OCI-LY7 (cell line): Measurements from ENCODE around the gene LINGO3. TPM values are rescaled to one million over a fixed set of nuclear protein-coding genes. Genes with fewer than 3 reads are reported as not detected.

Experiments
- BruUV-seq: library from RNA; stranded (reverse); fragments of 400-500 nt; replicated peaks from 2 replicates; lab custom pipeline; 2021; lab: Mats Ljungman, UMichigan
- CTCF ChIA-PET: fragments of 300-600 bp; sonication (Branson Sonifier 250); formaldehyde crosslinking; loops from one replicate; lab custom pipeline; 2022; ENCODE audit warnings: antibody characterized with exemption; ENCODE audit not compliant: unreplicated experiment; lab: Charles Lee
- POLR2A ChIA-PET: fragments of 300-600 bp; sonication (Branson Sonifier 250); formaldehyde crosslinking; loops from one replicate; lab custom pipeline; 2022; ENCODE audit warnings: antibody characterized with exemption; lab: Charles Lee
- DNase-seq: peaks from one replicate; pipeline ENCODE4 v3.0.0-alpha.2; 2015; ENCODE audit warnings: low spot score
- H2AFZ ChIP-seq: fragments of 200-600 bp; sonication (generic), shearing (Covaris generic); 2 replicates; pipeline ENCODE4 v1.6.1; 2014; ENCODE audit warnings: mild to moderate bottlenecking, antibody characterized with exemption, low read length, moderate library complexity
- H3K27ac ChIP-seq: fragments of 200-600 bp; sonication (generic); 2 replicates; pipeline ENCODE4 v1.5.1; 2014; ENCODE audit warnings: mixed run types, low read depth, mild to moderate bottlenecking, moderate library complexity, low read length, inconsistent platforms; ENCODE audit not compliant: poor library complexity, severe bottlenecking
- H3K36me3 ChIP-seq: fragments of 200-600 bp; sonication (generic); 2 replicates; pipeline ENCODE4 v1.6.1; 2014; ENCODE audit warnings: mild to moderate bottlenecking, antibody characterized with exemption, low read length, moderate library complexity, mixed read lengths; ENCODE audit not compliant: insufficient read depth
- H3K4me1 ChIP-seq: fragments of 200-600 bp; sonication (generic); 2 replicates; pipeline ENCODE4 v1.5.1; 2014; ENCODE audit warnings: mild to moderate bottlenecking, low read length; ENCODE audit not compliant: insufficient read depth, poor library complexity, severe bottlenecking
- H3K4me2 ChIP-seq: fragments of 200-600 bp; sonication (generic); 2 replicates; pipeline ENCODE4 v1.6.1; 2014; ENCODE audit warnings: mild to moderate bottlenecking, low read length
- H3K4me3 ChIP-seq: fragments of 200-600 bp; sonication (generic); 2 replicates; pipeline ENCODE4 v1.5.1; 2014; ENCODE audit warnings: mild to moderate bottlenecking, low read depth, low read length; ENCODE audit not compliant: poor library complexity, severe bottlenecking
- H3K79me2 ChIP-seq: fragments of 200-600 bp; sonication (generic); 2 replicates; pipeline ENCODE4 v1.6.1; 2016; ENCODE audit warnings: low read depth, mild to moderate bottlenecking, low read length, moderate library complexity, mixed read lengths; ENCODE audit not compliant: insufficient read depth
- H3K9me2 ChIP-seq: fragments of 200-600 bp; sonication (generic); 2 replicates; pipeline ENCODE4 v1.6.1; 2016; ENCODE audit warnings: mild to moderate bottlenecking, low read length, mixed read lengths; ENCODE audit not compliant: insufficient read depth
- H3K9me3 ChIP-seq: fragments of 200-600 bp; sonication (generic); 2 replicates; pipeline ENCODE4 v1.6.1; 2014; ENCODE audit warnings: mild to moderate bottlenecking, mixed run types, low read length, mixed read lengths
- H4K20me1 ChIP-seq: fragments of 200-600 bp; sonication (generic); 2 replicates; pipeline ENCODE4 v1.6.1; 2014; ENCODE audit warnings: mild to moderate bottlenecking, antibody characterized with exemption, low read length, moderate library complexity, mixed read lengths; ENCODE audit not compliant: insufficient read depth
- EZH2phosphoT487 ChIP-seq: fragments of 200-600 bp; sonication (generic); IDR thresholded peaks from 2 replicates; pipeline ENCODE4 v1.6.1; 2018; ENCODE audit warnings: low read depth, borderline replicate concordance, mild to moderate bottlenecking, mixed run types, antibody characterized with exemption, low read length, moderate library complexity, mixed read lengths
- intact Hi-C: fragments of 100-400 bp; cut with micrococcal nuclease; formaldehyde crosslinking; loops from one replicate; pipeline ENCODE4 v1.10.0; 2022; ENCODE audit not compliant: unreplicated experiment
- total RNA-seq, 2 experiments: library from RNA; depleted of rRNA in 1 of 2; stranded (reverse); fragments of >200 nt in 1 of 2; shearing (Covaris generic) in 1 of 2; gene quantifications; 2 replicates each; pipeline ENCODE4 v1.2.3, GENCODE V29; 2014 to 2022
- TF ChIP-seq, protein P1 (sequence below): fragments of 200-600 bp; sonication (generic); conservative IDR thresholded peaks from 2 replicates; pipeline ENCODE4 v1.5.1; 2014; ENCODE audit warnings: mild to moderate bottlenecking, antibody characterized with exemption, low read length, moderate library complexity, mixed read lengths

Gene LINGO3
- total RNA-seq, 2 experiments from 2014 or later = 0.13 to 0.38 TPM

DNA sequence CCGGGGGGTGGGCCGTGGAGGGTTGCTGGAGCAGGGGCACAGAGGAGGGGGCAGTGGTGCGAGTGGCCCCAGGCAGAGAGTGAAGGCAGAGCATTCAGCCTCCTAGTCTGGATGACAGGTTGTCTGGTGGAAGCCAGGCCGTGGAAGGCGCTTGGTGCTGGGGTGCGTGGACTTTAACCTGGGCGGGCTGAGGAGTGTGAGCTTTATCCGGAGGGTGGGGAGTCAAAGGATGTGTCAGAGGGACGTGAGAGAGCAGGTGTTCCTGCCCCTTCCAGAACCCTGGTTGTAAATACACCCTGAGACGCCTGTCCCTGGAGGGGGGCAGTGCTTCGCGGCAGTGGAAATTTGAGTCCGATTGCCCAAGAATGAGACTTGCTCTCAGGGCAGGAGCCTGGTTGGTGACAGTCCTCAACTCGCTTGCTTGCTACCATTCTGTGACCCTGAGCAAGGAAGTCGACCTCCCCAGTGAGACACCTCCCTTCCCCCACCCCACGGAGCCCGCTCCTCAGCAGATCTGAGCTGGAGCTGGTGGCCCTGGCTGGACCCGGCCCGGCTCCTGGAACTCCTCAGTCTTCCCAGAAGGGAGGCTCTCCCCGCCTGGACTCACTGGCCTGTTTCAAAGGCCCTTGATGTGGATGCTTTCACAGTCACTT is 22.8 kb upstream of the LINGO3 start:
- CTCF ChIA-PET = no interaction called here
- peaks cover 39% of the 10 kb centered on the region for H3K36me3 ChIP-seq
- peaks cover 78% of the 10 kb centered on the region for H3K79me2 ChIP-seq
- POLR2A ChIA-PET = no interaction called here
- H3K4me2 ChIP-seq = peak overlapping the region; percentile 95
- peak overlapping the region; percentile 94 for H3K27ac ChIP-seq
- DNase-seq = no peak
- intact Hi-C loops = loop anchor here (5.0 kb wide), 1 partner anchor 297 kb away; no protein-coding TSS in a partner anchor
- TF ChIP-seq, protein P1, sequence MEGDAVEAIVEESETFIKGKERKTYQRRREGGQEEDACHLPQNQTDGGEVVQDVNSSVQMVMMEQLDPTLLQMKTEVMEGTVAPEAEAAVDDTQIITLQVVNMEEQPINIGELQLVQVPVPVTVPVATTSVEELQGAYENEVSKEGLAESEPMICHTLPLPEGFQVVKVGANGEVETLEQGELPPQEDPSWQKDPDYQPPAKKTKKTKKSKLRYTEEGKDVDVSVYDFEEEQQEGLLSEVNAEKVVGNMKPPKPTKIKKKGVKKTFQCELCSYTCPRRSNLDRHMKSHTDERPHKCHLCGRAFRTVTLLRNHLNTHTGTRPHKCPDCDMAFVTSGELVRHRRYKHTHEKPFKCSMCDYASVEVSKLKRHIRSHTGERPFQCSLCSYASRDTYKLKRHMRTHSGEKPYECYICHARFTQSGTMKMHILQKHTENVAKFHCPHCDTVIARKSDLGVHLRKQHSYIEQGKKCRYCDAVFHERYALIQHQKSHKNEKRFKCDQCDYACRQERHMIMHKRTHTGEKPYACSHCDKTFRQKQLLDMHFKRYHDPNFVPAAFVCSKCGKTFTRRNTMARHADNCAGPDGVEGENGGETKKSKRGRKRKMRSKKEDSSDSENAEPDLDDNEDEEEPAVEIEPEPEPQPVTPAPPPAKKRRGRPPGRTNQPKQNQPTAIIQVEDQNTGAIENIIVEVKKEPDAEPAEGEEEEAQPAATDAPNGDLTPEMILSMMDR = no peak
- no peak for TF ChIP-seq EZH2phosphoT487
- H3K9me2 ChIP-seq = no peaks in the 10 kb centered on the region
- no peak overlapping the region for H2AFZ ChIP-seq
- BruUV-seq = no TSS peak
- no peaks in the 10 kb centered on the region; the same call in 1 of the 2 replicates for H4K20me1 ChIP-seq
- peaks cover 5% of the 10 kb centered on the region; the same call in 1 of the 2 replicates for H3K9me3 ChIP-seq
- H3K4me1 ChIP-seq = peaks cover 66% of the 10 kb centered on the region
- peak overlapping the region; percentile 55 for H3K4me3 ChIP-seq

DNA sequence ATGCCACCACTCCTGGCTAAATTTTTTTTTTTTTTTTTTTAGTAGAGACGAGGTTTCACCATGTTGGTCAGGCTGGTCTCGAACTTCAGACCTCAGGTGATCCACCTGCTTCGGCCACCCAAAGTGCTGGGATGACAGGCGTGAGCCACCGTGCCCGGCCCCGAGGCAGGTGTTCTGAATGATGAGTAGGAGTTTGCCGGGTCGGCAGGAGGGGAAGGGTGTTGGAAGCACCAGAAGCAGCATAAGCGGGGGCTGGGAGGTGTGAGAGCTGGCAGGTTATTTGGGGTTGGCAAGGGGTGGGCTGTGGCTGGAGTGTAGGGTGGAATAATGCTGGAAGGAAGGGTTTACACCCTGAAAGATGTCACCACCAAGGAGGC is 22.3 kb upstream of the LINGO3 start:
- intact Hi-C loops = loop anchor here (5.0 kb wide), 1 partner anchor 297 kb away; no protein-coding TSS in a partner anchor
- no peak for DNase-seq
- H3K4me2 ChIP-seq = peak overlapping the region; percentile 95
- ChIA-PET POLR2A (no interaction called here), CTCF (no interaction called here)
- H4K20me1 ChIP-seq = no peaks in the 10 kb centered on the region; the same call in 1 of the 2 replicates
- TF ChIP-seq, protein P1 = no peak
- no peak for TF ChIP-seq EZH2phosphoT487
- H3K4me1 ChIP-seq = peaks cover 71% of the 10 kb centered on the region
- BruUV-seq = no TSS peak
- peak overlapping the region; percentile 6 for H3K4me3 ChIP-seq
- H3K9me2 ChIP-seq = no peaks in the 10 kb centered on the region
- H2AFZ ChIP-seq = no peak overlapping the region
- H3K27ac ChIP-seq = no peak overlapping the region
- peaks cover 5% of the 10 kb centered on the region; the same call in 1 of the 2 replicates for H3K9me3 ChIP-seq
- H3K79me2 ChIP-seq = peaks cover 79% of the 10 kb centered on the region
- H3K36me3 ChIP-seq = peaks cover 39% of the 10 kb centered on the region

DNA sequence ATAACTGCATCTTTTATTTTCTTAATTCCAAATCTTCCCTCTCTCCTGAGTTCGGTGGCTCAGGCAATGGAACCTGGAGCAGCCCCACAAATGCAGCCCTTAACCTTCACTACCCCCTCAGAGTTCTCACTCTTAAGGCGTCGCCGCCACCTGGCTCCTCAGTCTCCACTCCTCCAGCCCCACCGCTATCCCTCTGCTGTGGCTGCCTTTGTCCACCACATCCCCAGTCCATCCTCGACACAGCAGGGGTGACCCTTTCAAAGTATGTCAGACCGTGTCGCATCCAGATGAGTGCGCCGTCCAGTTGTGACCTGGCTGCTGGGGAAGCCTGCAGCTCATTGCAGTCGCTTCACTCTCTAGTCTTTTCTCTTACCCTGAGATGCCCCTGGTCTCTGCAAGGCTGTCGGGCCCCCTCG is 21.6 kb upstream of the LINGO3 start:
- Histone ChIP-seq H3K36me3 (peaks cover 40% of the 10 kb centered on the region), H3K27ac (peak overlapping the region; percentile 70), H3K9me2 (no peaks in the 10 kb centered on the region), H3K4me1 (peaks cover 72% of the 10 kb centered on the region), H3K79me2 (peaks cover 78% of the 10 kb centered on the region), H2AFZ (no peak overlapping the region), H3K4me3 (peak overlapping the region; percentile 89), H3K9me3 (peaks cover 5% of the 10 kb centered on the region; the same call in 1 of the 2 replicates), H4K20me1 (no peaks in the 10 kb centered on the region; the same call in 1 of the 2 replicates), H3K4me2 (peak overlapping the region; percentile 95)
- BruUV-seq = TSS peak; percentile 69
- CTCF ChIA-PET = no interaction called here
- intact Hi-C loops = loop anchor here (2.0 kb wide), 2 partner anchors 57 to 61 kb away; no protein-coding TSS in a partner anchor
- POLR2A ChIA-PET = interaction anchor here (0.7 kb wide), 1 partner anchor 638 kb away, joined by 3 read pairs; no protein-coding TSS in a partner anchor
- no peak for TF ChIP-seq EZH2phosphoT487
- TF ChIP-seq, protein P1 = 0 out of 2 replicates have a peak, but pooled peaks have one; percentile 19
- peak; percentile 26 for DNase-seq
